ENCODE results near the gene NAALADL2.

NAALADL2 gene

GRCh38 chr3:174884776-174885568 lies 25.8 kb downstream of the NAALADL2 start:
- no peak for DNase-seq (ENCODE audit: low read depth, low spot score)

GRCh38 chr3:174891524-174892203 lies 32.5 kb downstream of the NAALADL2 start:
- no peak for DNase-seq (ENCODE audit: low read depth, low spot score)

DNA sequence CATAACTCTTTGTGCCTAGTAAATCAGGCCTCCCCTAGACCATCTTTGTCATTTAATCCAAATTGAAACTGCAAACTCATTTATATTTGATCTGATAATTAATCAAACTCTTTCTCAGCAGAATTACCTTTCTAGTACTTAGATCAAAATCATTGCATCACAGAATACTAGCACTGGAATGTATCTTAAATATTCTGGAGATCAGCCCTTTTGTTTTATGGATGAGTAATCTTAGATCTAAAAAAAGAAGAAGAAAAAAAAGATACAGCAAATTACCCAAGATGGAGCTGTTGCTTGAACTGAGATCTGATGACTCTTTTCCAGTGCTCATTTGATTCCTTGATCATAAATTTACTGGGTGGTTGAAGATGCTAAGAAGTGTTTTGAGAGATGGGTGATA lies 47.9 kb downstream of the NAALADL2 start:
- no peak for DNase-seq (ENCODE audit: low read depth, low spot score)

DNA sequence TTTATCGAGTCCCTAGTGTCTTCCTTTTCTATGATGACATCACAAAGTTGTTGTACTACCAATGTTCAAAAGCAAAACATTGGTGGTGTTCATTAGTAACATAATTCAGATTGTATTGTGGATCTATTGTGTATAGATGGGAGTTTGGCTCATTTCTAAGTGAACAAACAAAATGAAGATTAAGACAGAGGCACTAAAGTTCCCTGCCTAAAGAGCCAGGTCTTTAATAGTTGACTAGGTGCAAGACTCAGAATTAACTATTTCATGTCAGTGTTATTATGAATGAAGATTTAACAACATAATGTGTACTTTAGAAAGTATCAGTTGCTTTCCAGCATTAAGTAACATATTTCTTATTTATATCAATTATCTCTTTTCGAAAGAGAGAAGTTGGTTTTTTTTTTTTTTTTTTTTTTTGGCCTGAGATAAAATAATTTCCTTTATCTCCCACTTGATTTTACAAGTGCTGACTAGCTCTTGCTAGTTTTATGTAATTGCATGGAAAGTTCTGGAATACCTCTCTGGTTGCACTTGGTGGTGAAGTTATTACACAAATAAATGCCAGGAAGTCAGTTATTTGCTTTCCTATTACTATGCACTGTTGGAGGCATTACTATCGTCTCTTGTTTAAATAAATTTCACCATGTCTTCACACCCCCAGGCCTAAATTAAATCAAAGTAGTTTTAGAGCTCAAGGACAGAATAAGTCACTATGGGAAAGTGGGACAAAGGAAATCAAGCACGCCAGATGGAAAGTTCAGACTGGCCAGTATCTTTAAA lies 48.7 kb downstream of the NAALADL2 start:
- no peak for DNase-seq (ENCODE audit: low read depth, low spot score)

- no peak for DNase-seq (ENCODE audit: low read depth, low spot score)
Observed at GRCh38 chr3:174931473-174932353, 72.6 kb downstream of the NAALADL2 start.

DNA sequence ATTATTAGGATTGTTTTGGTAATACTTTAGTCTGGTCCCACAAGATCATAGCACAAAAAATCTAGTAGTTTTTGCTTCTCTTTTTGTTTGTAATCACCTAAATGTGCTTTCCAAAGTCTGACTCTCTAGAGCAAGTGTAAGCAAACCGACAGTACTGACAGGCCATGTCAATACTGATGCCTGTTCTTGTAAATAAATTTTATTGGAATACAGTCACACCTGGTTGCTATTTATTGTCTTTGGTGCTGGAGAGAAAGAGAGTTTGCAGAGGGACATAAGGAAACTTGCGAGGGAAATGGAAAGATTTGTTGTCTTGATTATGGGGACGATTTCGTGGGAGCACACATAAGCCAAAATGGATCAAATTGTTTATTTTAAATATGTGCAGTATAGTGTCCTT lies 77.5 kb downstream of the NAALADL2 start:
- DNase-seq (ENCODE audit: low read depth, low spot score) = no peak

DNA sequence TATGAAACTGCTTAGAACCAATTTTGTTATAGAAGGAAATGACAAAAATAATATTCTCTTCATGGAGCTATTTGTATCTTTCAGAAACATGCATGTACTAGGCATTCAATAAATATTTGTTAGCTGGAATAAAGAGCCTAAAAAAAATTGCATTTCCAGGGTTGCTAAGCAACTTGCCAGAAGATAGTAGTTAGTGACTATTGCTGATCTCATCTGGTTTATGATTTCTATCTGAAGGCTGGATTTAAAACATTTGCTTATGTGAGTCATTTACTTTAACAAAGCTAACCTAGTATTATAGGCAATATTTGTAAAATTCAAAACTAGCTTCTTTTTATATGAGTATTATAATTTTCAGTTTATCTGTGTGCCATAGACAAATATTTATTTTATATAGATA lies 78.3 kb downstream of the NAALADL2 start:
- no peak for DNase-seq (ENCODE audit: low read depth, low spot score)

DNA sequence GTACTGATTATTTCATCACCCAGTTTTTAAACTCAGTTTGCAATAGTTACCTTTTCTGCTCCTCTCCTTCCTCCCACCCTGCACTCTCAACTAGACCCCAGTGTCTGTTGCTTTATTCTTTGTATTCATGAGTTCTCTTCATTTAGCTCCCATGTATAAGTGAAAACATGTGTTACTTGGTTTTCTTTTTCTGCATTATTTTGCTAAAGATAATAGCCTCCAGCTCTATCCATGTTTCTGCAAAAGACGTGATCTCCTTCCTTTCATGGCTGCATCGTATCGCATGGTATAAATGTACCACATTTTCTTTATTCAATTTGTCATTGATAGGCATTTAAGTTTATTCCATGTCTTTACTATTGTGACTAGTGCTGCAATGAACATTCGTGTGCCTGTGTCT lies 79.0 kb downstream of the NAALADL2 start:
- no peak for DNase-seq (ENCODE audit: low read depth, low spot score)

DNA sequence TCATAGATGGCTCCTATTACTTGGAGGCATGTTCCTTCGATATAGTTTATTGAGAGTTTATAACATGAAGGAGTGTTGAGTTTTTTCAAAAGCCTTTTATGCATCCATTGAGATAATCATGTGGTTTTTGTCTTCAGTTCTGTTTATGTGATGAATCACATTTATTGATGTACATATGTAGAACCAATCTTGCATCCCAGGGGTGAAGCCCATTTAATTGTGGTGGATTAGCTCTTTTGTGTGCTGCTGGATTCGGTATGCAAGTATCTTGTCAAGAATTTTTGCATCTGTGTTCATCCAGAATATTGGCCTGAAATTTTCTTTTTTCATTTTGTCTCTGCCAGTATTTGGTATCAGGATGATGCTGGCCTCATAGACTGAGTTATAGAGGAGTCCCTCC lies 81.0 kb downstream of the NAALADL2 start:
- DNase-seq (ENCODE audit: low read depth, low spot score) = no peak

DNA sequence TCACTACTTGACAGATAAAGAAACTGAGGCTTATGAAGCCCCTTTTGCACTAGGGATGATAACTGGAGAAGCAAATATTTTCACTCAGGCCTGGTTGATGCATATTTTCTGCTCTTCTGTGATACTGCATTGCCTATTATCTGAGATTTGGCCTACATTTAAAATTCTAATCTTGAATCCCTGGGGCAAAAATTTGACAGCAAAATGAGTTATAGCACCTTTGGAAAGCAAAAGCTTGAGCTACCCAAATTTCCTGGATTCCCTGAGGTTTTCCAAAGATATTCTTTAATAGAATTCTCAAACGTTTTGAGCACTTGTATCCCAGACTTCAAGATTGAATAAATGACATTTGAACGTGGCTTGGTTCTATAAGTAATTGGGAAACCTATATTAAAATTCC lies 86.1 kb downstream of the NAALADL2 start:
- no peak for DNase-seq (ENCODE audit: low read depth, low spot score)

- no peak for DNase-seq (ENCODE audit: low read depth, low spot score)
Observed at GRCh38 chr3:174945951-174946350, 86.8 kb downstream of the NAALADL2 start.

GRCh38 chr3:174949523-174949922 lies 90.4 kb downstream of the NAALADL2 start:
- no peak for DNase-seq (ENCODE audit: low read depth, low spot score)

DNA sequence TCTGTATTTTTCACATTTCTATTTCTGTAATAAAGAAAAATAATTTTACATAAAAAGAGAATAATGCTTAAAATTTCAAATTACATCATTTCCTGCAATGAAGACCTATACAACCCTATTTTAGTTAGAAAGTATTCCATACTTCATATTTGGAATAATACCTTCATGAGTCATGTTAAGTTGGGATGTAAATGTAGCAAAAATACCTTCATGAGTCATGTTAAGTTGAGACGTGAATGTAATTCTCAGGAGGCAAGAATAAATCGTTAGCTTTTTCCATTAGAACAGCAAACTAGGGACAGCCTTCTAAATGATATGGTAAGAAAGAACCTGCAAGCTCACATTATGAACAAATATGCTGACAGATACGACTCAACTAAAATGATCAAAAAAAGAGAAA lies 91.9 kb downstream of the NAALADL2 start:
- DNase-seq (ENCODE audit: low read depth, low spot score) = no peak

GRCh38 chr3:174951498-174952005 lies 92.4 kb downstream of the NAALADL2 start:
- no peak for DNase-seq (ENCODE audit: low read depth, low spot score)

DNA sequence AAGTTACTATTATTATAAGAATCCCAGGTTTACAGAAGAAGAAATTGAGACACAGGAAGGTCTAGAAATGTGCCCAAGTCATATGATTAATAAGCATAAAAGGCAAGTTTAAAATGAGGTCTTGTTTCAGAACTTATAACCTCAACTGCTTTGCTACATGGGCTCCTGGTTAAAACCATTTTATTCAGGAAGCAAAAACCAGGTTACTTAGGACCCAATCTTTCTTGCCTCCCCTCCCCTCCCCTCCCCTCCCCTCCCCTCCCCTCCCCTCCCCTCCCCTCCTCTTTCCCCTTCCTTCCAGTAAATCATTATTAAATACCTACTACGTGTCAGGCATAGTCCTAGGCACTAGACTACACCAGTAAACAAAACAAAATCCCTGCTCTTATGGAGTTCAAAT lies 93.9 kb downstream of the NAALADL2 start:
- DNase-seq (ENCODE audit: low read depth, low spot score) = no peak

- no peak for DNase-seq (ENCODE audit: low read depth, low spot score)
Observed at GRCh38 chr3:174955513-174956016, 96.4 kb downstream of the NAALADL2 start.

GRCh38 chr3:174957081-174957480 lies 97.9 kb downstream of the NAALADL2 start:
- DNase-seq (ENCODE audit: low read depth, low spot score) = no peak

DNA sequence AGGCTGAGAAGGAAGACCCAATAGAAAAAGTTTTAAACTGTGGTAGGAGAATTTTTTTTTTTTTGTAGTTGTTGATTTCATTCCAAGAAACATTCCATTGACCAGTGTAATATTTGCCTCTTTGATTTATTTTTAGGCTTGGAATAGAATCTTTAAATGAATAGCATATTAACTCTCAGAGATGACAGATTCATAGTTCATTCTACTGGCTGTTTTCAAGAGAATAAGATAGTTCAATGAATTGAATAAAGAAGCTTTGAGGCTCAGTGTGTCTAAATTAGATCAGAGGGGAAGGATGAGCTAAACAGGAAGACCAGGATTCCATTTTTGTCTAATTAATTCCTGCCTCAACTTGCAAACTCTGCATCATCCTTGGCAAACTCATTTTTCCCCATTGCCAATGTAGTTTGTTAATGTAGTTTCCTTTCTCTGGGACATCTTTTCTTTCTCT lies 98.4 kb downstream of the NAALADL2 start:
- DNase-seq (ENCODE audit: low read depth, low spot score) = no peak

GRCh38 chr3:174958671-174959328 lies 99.7 kb downstream of the NAALADL2 start:
- no peak for DNase-seq (ENCODE audit: low read depth, low spot score)

- DNase-seq (ENCODE audit: low read depth, low spot score) = no peak
Observed at GRCh38 chr3:174959556-174960065, 100.5 kb downstream of the NAALADL2 start.

Measured in activated naive CD8-positive, alpha-beta T cell treated with anti-CD3 and anti-CD28 coated beads, Interleukin-2, amount 50 U/mL, for 16 hours (primary cell).